Measurements from ENCODE around the gene DFFB.

Gene DFFB

GRCh38 chr1:3907031-3907534 is 49.8 kb downstream of the DFFB start:
- POLR2A ChIA-PET = no interaction called here
- 0 out of 2 replicates have a peak, but pooled peaks have one; percentile 22 for TF ChIP-seq PKNOX1 (IDR thresholded peaks at IDR 0.05)
- no peak for TF ChIP-seq TARDBP (IDR thresholded peaks at IDR 0.05)
- TF ChIP-seq CTBP1 (IDR thresholded peaks at IDR 0.05; ENCODE audit: borderline replicate concordance) = no peak
- no peak for TF ChIP-seq FOXK2 (IDR thresholded peaks at IDR 0.05)
- CTCF ChIA-PET = interaction anchor here (1.1 kb wide), 1 partner anchor 21 kb away, joined by 3 read pairs; no protein-coding TSS in a partner anchor
- DNase-seq (ENCODE audit: extremely low spot score) = no peak

GRCh38 chr1:3907621-3908165 is 50.4 kb downstream of the DFFB start:
- ChIA-PET POLR2A (no interaction called here), CTCF (interaction anchor here (1.1 kb wide), 1 partner anchor 21 kb away, joined by 3 read pairs; no protein-coding TSS in a partner anchor)
- DNase-seq (ENCODE audit: extremely low spot score) = no peak
- TF ChIP-seq ELF4 (IDR thresholded peaks at IDR 0.05) = no peak
- TF ChIP-seq ARNT (IDR thresholded peaks at IDR 0.05) = no peak
- TF ChIP-seq SP1 (IDR thresholded peaks at IDR 0.05) = no peak
- no peak for TF ChIP-seq PKNOX1 (IDR thresholded peaks at IDR 0.05)
- no peak for TF ChIP-seq SUZ12 (IDR thresholded peaks at IDR 0.05)
- TF ChIP-seq FOXA1 (IDR thresholded peaks at IDR 0.05) = no peak
- no peak for TF ChIP-seq BHLHE40 (IDR thresholded peaks at IDR 0.05; ENCODE audit: borderline replicate concordance)
- TF ChIP-seq TARDBP (IDR thresholded peaks at IDR 0.05) = no peak
- no peak for TF ChIP-seq ZNF384 (IDR thresholded peaks at IDR 0.05)
- no peak for TF ChIP-seq FOXM1 (IDR thresholded peaks at IDR 0.05; ENCODE audit: borderline replicate concordance)
- TF ChIP-seq HDGF (IDR thresholded peaks at IDR 0.05; ENCODE audit: borderline replicate concordance) = no peak
- no peak for TF ChIP-seq L3MBTL2 (conservative IDR thresholded peaks at IDR 0.05)

- no peak for DNase-seq (ENCODE audit: extremely low spot score)
- POLR2A ChIA-PET = no interaction called here
- TF ChIP-seq FOXA1 (IDR thresholded peaks at IDR 0.05) = no peak
- TF ChIP-seq ZNF384 (IDR thresholded peaks at IDR 0.05) = no peak
- TF ChIP-seq FOXM1 (IDR thresholded peaks at IDR 0.05; ENCODE audit: borderline replicate concordance) = no peak
- no peak for TF ChIP-seq ELF4 (IDR thresholded peaks at IDR 0.05)
- TF ChIP-seq LEF1 (IDR thresholded peaks at IDR 0.05; ENCODE audit: borderline replicate concordance) = no peak
- no peak for TF ChIP-seq TARDBP (IDR thresholded peaks at IDR 0.05)
- no peak for TF ChIP-seq BHLHE40 (IDR thresholded peaks at IDR 0.05; ENCODE audit: borderline replicate concordance)
- no peak for TF ChIP-seq PKNOX1 (IDR thresholded peaks at IDR 0.05)
- TF ChIP-seq SUZ12 (IDR thresholded peaks at IDR 0.05) = no peak
- no peak for TF ChIP-seq CTBP1 (IDR thresholded peaks at IDR 0.05; ENCODE audit: borderline replicate concordance)
- CTCF ChIA-PET = no interaction called here
These were observed 51.7 kb downstream of the DFFB start for GRCh38 chr1:3908886-3909517.

- TF ChIP-seq SUZ12 (IDR thresholded peaks at IDR 0.05) (no peak), NFRKB (IDR thresholded peaks at IDR 0.05) (no peak), FOXA1 (IDR thresholded peaks at IDR 0.05) (no peak), ARNT (IDR thresholded peaks at IDR 0.05) (no peak), CTBP1 (IDR thresholded peaks at IDR 0.05; ENCODE audit: borderline replicate concordance) (no peak), BHLHE40 (IDR thresholded peaks at IDR 0.05; ENCODE audit: borderline replicate concordance) (no peak), FOXK2 (IDR thresholded peaks at IDR 0.05) (no peak), HDGF (IDR thresholded peaks at IDR 0.05; ENCODE audit: borderline replicate concordance) (no peak)
- DNase-seq (ENCODE audit: extremely low spot score) = no peak
- ChIA-PET CTCF (no interaction called here), POLR2A (no interaction called here)
These were observed 52.3 kb downstream of the DFFB start for GRCh38 chr1:3909615-3910014.

- ChIA-PET CTCF (no interaction called here), POLR2A (no interaction called here)
- no peak for TF ChIP-seq HDGF (IDR thresholded peaks at IDR 0.05; ENCODE audit: borderline replicate concordance)
- TF ChIP-seq NFRKB (IDR thresholded peaks at IDR 0.05) = no peak
- DNase-seq (ENCODE audit: extremely low spot score) = no peak
These were observed 52.9 kb downstream of the DFFB start for GRCh38 chr1:3910049-3910731.

GRCh38 chr1:3910857-3911845 is 53.9 kb downstream of the DFFB start:
- no peak for TF ChIP-seq CTBP1 (IDR thresholded peaks at IDR 0.05; ENCODE audit: borderline replicate concordance)
- TF ChIP-seq ZNF384 (IDR thresholded peaks at IDR 0.05) = no peak
- TF ChIP-seq FOXM1 (IDR thresholded peaks at IDR 0.05; ENCODE audit: borderline replicate concordance) = no peak
- TF ChIP-seq FOXA1 (IDR thresholded peaks at IDR 0.05) = no peak
- TF ChIP-seq SP1 (IDR thresholded peaks at IDR 0.05) = no peak
- no peak for TF ChIP-seq PKNOX1 (IDR thresholded peaks at IDR 0.05)
- CTCF ChIA-PET = interaction anchor here (1.0 kb wide), 1 partner anchor 1834 kb away, joined by 3 read pairs; no protein-coding TSS in a partner anchor
- DNase-seq (ENCODE audit: extremely low spot score) = peak; percentile 88
- POLR2A ChIA-PET = no interaction called here
